HUES6 (cell line): ENCODE results near the gene TOX2.

ENCODE experiments used
- H3K27ac ChIP-seq: 2 replicates; pipeline ENCODE4 v1.7.0; 2013; ENCODE audit warnings: low read depth, mild to moderate bottlenecking, low read length, inconsistent platforms
- H3K27me3 ChIP-seq: 2 replicates; pipeline ENCODE4 v1.6.1; 2013; ENCODE audit warnings: low read length; ENCODE audit not compliant: control insufficient read depth, insufficient read depth
- H3K36me3 ChIP-seq: 2 replicates; pipeline ENCODE4 v1.6.1; 2013; ENCODE audit warnings: low read length; ENCODE audit not compliant: control insufficient read depth, insufficient read depth
- H3K4me1 ChIP-seq: 2 replicates; pipeline ENCODE4 v1.6.1; 2013; ENCODE audit warnings: low read length; ENCODE audit not compliant: control insufficient read depth, insufficient read depth
- H3K4me3 ChIP-seq: 2 replicates; pipeline ENCODE4 v1.5.1; 2013; ENCODE audit warnings: low read depth, low read length
- H3K9ac ChIP-seq: one replicate; pipeline ENCODE4 v1.6.1; 2013; ENCODE audit warnings: mild to moderate bottlenecking, low read length
- H3K9me3 ChIP-seq: 2 replicates; pipeline ENCODE4 v1.6.1; 2013; ENCODE audit warnings: low read depth, low read length; ENCODE audit not compliant: control insufficient read depth, insufficient read depth

The TOX2 gene

DNA sequence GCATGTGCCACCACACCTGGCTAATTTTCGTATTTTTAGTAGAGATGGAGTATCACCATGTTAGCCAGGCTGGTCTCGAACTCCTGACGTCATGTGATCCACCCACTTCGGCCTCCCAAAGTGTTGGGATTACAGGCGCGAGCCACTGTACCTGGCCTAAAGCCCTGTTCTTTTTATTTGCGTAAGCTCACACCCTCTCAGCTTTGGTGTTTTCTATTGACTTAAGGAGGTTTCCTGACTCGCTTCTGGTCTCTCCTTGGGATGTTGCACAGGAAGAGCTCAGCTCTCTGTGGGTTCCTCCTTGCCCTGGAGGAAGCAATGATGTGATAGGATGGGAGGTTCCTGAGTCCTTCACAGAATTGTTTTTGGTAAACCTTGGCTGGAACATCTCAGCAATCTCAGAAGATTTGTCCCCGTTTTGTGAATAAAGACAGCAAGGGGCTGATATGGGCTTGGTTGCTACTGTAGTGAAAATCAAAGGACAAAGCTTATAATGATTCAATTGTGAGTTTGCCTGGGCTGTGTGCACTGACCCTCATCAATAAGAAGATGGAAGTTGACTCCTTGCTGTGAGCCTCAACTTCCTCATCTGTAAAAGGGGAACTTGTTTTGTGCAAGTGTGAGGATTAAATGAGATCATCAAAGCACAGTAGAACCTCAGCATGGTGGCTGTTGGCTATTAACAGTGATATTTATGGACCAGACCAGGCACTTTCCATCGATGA, 27.0 kb downstream of the TOX2 start:
- peaks cover 8% of the 10 kb centered on the region for H3K4me1 ChIP-seq
- H3K9ac ChIP-seq, result no peak overlapping the region
- no peaks in the 10 kb centered on the region for H3K9me3 ChIP-seq
- H3K27ac ChIP-seq, result no peak overlapping the region
- no peaks in the 10 kb centered on the region for H3K36me3 ChIP-seq
- H3K4me3 ChIP-seq, result no peak overlapping the region
- no peaks in the 10 kb centered on the region for H3K27me3 ChIP-seq

- Histone ChIP-seq H3K4me3 (no peak overlapping the region), H3K9me3 (no peaks in the 10 kb centered on the region), H3K9ac (no peak overlapping the region), H3K36me3 (no peaks in the 10 kb centered on the region), H3K4me1 (peaks cover 10% of the 10 kb centered on the region), H3K27me3 (no peaks in the 10 kb centered on the region), H3K27ac (no peak overlapping the region)
Measured at GRCh38 chr20:43942201-43942590, 27.5 kb downstream of the TOX2 start.

DNA sequence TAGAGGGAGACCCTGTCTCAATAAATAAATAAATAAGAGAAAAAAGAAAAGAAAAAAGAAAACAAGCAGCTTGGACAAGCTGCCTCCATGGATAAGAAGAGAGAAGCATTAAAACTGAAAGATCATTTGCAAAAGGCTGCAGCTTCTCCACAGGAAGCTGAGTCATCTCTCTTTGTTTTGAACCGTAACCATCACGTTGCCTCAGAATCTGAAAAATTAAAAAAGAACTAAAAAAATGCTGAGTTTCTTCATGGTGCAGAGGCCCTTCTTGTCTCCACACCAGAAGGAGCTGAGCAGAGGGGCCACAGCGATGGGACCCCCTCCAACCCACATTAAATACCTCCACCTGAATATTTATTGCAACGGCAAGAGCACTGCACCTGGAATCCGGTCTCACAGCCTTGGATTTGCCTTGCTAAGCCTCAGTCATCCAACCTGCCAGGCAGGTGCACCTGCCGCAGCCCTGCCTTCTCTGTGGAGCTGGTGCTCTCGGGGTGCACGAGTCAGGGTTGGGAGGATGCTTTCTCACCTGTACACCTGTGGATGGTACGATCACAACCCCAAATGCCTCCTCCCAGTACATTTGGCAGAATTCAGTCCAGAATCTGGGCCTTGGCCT, 28.1 kb downstream of the TOX2 start:
- Histone ChIP-seq H3K9me3 (no peaks in the 10 kb centered on the region), H3K4me3 (no peak overlapping the region), H3K27me3 (no peaks in the 10 kb centered on the region), H3K27ac (no peak overlapping the region), H3K36me3 (no peaks in the 10 kb centered on the region), H3K9ac (no peak overlapping the region), H3K4me1 (peaks cover 13% of the 10 kb centered on the region)

- no peaks in the 10 kb centered on the region for H3K36me3 ChIP-seq
- peaks cover 20% of the 10 kb centered on the region for H3K4me1 ChIP-seq
- H3K27ac ChIP-seq, result no peak overlapping the region
- H3K9ac ChIP-seq, result no peak overlapping the region
- no peaks in the 10 kb centered on the region for H3K9me3 ChIP-seq
- H3K4me3 ChIP-seq, result no peak overlapping the region
- no peaks in the 10 kb centered on the region for H3K27me3 ChIP-seq
Measured at GRCh38 chr20:43943725-43944124, 29.1 kb downstream of the TOX2 start.

DNA sequence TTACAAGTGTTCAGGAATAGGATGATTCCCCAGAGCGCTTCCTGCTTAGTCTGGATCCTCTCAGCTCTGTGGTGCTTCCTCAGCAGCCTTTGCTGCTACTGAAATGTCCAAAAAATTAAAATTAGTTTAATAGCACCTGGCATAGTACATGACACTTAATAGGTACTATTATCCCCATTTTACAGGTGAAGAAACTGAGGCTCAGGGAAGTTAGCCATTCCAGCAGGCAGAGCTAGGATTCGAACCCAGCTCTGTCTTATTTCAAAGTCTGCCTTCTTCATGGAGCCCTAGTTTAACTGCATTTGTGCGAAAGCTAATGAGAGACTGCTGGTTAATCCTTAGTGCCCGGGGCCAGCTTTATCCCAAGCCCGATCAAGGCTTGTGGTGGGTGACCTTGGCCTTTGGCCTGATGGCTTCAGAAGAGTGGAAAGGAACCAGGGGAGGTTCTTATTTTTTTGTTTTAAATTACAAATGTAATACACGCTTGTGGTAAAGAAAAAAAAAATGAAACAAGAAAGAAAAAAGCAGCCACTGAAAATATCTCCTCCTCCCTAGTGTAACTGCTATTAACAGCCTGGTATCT, 30.1 kb downstream of the TOX2 start:
- Histone ChIP-seq H3K27me3 (no peaks in the 10 kb centered on the region), H3K9ac (no peak overlapping the region), H3K9me3 (no peaks in the 10 kb centered on the region), H3K4me3 (no peak overlapping the region), H3K4me1 (peaks cover 27% of the 10 kb centered on the region), H3K27ac (no peak overlapping the region), H3K36me3 (no peaks in the 10 kb centered on the region)

- peaks cover 27% of the 10 kb centered on the region for H3K4me1 ChIP-seq
Measured at GRCh38 chr20:43945391-43946205, 30.9 kb downstream of the TOX2 start.

GRCh38 chr20:43946206-43946491, 31.5 kb downstream of the TOX2 start:
- Histone ChIP-seq H3K27ac (no peak overlapping the region), H3K9ac (no peak overlapping the region), H3K4me3 (no peak overlapping the region), H3K36me3 (no peaks in the 10 kb centered on the region), H3K9me3 (no peaks in the 10 kb centered on the region), H3K27me3 (no peaks in the 10 kb centered on the region), H3K4me1 (peaks cover 25% of the 10 kb centered on the region)

More at GRCh38 chr20:43945391-43946205, 30.9 kb downstream of the TOX2 start:
- H3K36me3 ChIP-seq, result no peaks in the 10 kb centered on the region
- no peaks in the 10 kb centered on the region for H3K27me3 ChIP-seq
- H3K9me3 ChIP-seq, result no peaks in the 10 kb centered on the region
- H3K27ac ChIP-seq, result no peak overlapping the region
- no peak overlapping the region for H3K4me3 ChIP-seq
- H3K9ac ChIP-seq, result no peak overlapping the region

- Histone ChIP-seq H3K36me3 (no peaks in the 10 kb centered on the region), H3K27me3 (no peaks in the 10 kb centered on the region), H3K4me1 (peaks cover 25% of the 10 kb centered on the region), H3K27ac (no peak overlapping the region), H3K9me3 (no peaks in the 10 kb centered on the region), H3K9ac (no peak overlapping the region), H3K4me3 (no peak overlapping the region)
Measured at GRCh38 chr20:43946659-43947315, 32.1 kb downstream of the TOX2 start.

DNA sequence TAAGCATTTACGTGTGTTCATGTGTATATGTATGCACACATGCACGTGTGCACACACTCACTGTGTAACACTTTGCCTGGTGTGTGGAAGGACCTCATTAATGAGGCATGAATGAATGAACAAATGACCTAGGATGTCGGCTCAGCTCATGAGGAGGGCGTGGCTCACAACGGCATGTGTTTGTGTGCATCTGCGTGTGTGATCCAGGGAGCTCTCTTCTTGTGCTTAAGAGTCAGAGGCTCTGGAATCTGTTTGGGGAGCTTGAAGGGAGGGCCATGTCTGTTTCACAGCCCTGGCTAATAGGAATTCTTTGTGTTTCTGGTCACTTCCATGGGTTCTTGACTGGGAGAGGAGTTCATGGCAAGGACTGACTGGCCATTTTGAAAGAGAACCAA, 32.7 kb downstream of the TOX2 start:
- Histone ChIP-seq H3K36me3 (no peaks in the 10 kb centered on the region), H3K4me1 (peaks cover 25% of the 10 kb centered on the region), H3K27me3 (no peaks in the 10 kb centered on the region), H3K9me3 (no peaks in the 10 kb centered on the region), H3K27ac (no peak overlapping the region), H3K4me3 (no peak overlapping the region), H3K9ac (no peak overlapping the region)

- no peaks in the 10 kb centered on the region for H3K27me3 ChIP-seq
- no peak overlapping the region for H3K27ac ChIP-seq
- no peaks in the 10 kb centered on the region for H3K36me3 ChIP-seq
- no peak overlapping the region for H3K4me3 ChIP-seq
- H3K4me1 ChIP-seq, result peaks cover 21% of the 10 kb centered on the region; the same call in 1 of the 2 replicates
- no peaks in the 10 kb centered on the region for H3K9me3 ChIP-seq
- no peak overlapping the region for H3K9ac ChIP-seq
Measured at GRCh38 chr20:43948455-43948854, 33.8 kb downstream of the TOX2 start.
